ENCODE data around the gene UTP15. TPM values are rescaled to one million over a fixed set of nuclear protein-coding genes. Genes with fewer than 3 reads are reported as not detected.
A peak's percentile ranks its signal among the peaks of the same experiment; 100 is the strongest.

UTP15 gene
- total RNA-seq, 1 donor from 2014 or later, result 12.8 TPM

DNA sequence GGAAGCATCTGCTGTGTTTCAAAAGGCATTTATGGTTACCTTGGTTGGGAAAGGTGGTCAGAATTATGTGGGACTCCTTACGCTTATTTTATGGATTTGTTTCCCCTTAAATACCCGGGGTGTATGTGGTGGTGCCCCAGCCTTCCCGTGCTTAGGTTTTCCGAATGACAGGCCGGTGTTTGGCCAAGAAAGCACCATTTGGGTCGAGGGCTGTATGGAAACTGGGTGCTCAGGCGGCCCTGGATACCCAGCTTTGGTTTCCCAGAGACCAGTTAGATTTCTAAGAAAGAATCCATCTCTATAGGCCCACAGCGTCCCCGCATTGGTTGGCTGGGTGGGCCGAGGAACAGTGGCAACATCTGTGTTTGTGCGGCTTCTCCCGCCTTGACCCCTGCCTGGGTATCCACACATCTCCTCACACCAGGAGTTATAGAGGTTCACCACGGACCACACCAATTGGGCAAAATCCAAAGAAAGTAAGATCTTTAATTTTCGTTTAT lies 61.3 kb downstream of the UTP15 start:
- Histone ChIP-seq H3K27ac (peak overlapping the region; percentile 65), H3K4me3 (peak overlapping the region; percentile 76), H3K9me3 (no peaks in the 10 kb centered on the region), H3K4me1 (peaks cover 16% of the 10 kb centered on the region), H3K27me3 (ENCODE audit: low read depth) (peaks cover 3% of the 10 kb centered on the region), H3K36me3 (no peaks in the 10 kb centered on the region)
- intact Hi-C loops (cut with DNase I), result no loop called here
- ATAC-seq, result no peak
- DNase-seq, result no peak
- TF ChIP-seq, protein P1, sequence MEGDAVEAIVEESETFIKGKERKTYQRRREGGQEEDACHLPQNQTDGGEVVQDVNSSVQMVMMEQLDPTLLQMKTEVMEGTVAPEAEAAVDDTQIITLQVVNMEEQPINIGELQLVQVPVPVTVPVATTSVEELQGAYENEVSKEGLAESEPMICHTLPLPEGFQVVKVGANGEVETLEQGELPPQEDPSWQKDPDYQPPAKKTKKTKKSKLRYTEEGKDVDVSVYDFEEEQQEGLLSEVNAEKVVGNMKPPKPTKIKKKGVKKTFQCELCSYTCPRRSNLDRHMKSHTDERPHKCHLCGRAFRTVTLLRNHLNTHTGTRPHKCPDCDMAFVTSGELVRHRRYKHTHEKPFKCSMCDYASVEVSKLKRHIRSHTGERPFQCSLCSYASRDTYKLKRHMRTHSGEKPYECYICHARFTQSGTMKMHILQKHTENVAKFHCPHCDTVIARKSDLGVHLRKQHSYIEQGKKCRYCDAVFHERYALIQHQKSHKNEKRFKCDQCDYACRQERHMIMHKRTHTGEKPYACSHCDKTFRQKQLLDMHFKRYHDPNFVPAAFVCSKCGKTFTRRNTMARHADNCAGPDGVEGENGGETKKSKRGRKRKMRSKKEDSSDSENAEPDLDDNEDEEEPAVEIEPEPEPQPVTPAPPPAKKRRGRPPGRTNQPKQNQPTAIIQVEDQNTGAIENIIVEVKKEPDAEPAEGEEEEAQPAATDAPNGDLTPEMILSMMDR (IDR thresholded peaks at IDR 0.05), result no peak

DNA sequence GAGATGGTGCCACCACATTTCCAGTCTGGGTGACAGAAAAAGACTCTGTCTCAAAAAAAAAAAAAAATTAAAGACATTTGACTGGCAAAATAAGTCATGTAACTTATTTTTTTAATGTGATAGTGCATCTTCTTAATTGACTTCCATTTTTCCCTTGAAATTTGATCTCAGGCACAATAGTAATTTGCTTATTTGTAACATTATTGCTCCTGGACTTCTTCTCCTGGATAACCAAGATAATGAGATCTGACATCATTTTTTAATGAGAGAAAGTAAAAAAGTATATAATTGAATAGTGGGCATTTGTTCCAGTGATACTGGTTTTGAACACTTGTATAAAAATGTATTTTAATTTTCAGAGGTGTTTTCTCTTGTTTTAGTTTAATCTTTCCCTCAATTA lies 63.9 kb downstream of the UTP15 start:
- peaks cover 3% of the 10 kb centered on the region for H3K27me3 ChIP-seq (ENCODE audit: low read depth)
- no peak overlapping the region for H3K27ac ChIP-seq
- TF ChIP-seq, protein P1 (IDR thresholded peaks at IDR 0.05), result no peak
- H3K4me3 ChIP-seq, result no peak overlapping the region
- no peaks in the 10 kb centered on the region for H3K9me3 ChIP-seq
- ATAC-seq (no peak), DNase-seq (no peak)
- no peaks in the 10 kb centered on the region for H3K36me3 ChIP-seq
- H3K4me1 ChIP-seq, result peaks cover 16% of the 10 kb centered on the region
- intact Hi-C loops (cut with DNase I), result no loop called here

DNA sequence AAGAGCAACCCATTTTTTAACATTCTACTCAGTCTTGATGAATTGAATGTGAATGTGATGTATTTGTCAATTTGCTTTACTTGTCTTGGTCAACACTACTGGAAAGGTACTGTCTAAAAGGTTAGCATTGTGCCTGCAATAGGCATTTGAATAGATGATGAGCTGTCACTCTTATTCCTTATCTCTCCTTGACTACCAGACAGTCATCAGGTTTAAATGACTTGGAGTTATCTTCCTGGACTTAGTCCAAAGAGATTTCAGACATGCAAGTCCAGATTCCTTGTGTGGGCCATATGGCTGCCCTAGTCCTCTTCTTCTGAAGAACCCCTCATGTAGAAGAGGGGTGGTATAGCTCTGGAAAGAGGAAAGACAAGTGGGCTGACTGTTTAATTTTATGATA lies 65.2 kb downstream of the UTP15 start:
- TF ChIP-seq, protein P1 (IDR thresholded peaks at IDR 0.05), result no peak
- intact Hi-C loops (cut with DNase I), result no loop called here
- no peak overlapping the region for H3K4me3 ChIP-seq
- H3K27ac ChIP-seq, result no peak overlapping the region
- ATAC-seq (no peak), DNase-seq (no peak)
- peaks cover 3% of the 10 kb centered on the region for H3K27me3 ChIP-seq (ENCODE audit: low read depth)
- no peaks in the 10 kb centered on the region for H3K9me3 ChIP-seq
- peaks cover 7% of the 10 kb centered on the region for H3K4me1 ChIP-seq
- H3K36me3 ChIP-seq, result no peaks in the 10 kb centered on the region

DNA sequence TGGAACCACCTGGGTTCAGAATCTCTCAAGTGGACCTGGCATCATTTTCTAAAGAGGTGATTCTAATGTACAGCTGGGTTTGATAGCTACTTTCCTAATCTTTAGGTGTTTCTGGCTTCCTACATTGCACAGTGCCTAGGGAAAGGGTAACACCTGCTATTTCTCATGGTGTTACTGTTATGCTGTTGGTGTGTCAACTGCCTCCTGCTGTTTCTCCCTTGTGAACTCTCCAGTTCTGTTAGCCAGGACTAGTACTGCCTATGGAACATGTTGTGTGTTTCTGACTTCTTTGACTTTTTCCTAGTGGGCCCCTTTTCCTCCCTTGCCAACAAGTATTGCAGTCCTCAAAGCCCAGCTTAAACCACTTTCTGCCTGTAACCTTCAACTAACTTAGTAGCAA lies 66.0 kb downstream of the UTP15 start:
- intact Hi-C loops (cut with DNase I), result no loop called here
- H3K27me3 ChIP-seq (ENCODE audit: low read depth), result peaks cover 3% of the 10 kb centered on the region
- H3K27ac ChIP-seq, result no peak overlapping the region
- H3K9me3 ChIP-seq, result no peaks in the 10 kb centered on the region
- DNase-seq (no peak), ATAC-seq (no peak)
- TF ChIP-seq, protein P1 (IDR thresholded peaks at IDR 0.05), result no peak
- H3K4me1 ChIP-seq, result peaks cover 3% of the 10 kb centered on the region
- no peaks in the 10 kb centered on the region for H3K36me3 ChIP-seq
- H3K4me3 ChIP-seq, result no peak overlapping the region

Other genes with a start within 250 kb of the UTP15 start
- 0.74 TPM for gene FOXD1, start 117.0 kb upstream of the UTP15 start, total RNA-seq
- 388 TPM for gene BTF3, start 67.3 kb upstream of the UTP15 start, total RNA-seq
- 26.7 TPM for gene ANKRA2, start 104 bp upstream of the UTP15 start, total RNA-seq
- gene ARHGEF28, start 60.5 kb downstream of the UTP15 start, total RNA-seq, result 30.4 TPM

Measured in lower lobe of right lung (tissue), 2 donors.